Tibial nerve (tissue), 4 donors: Measurements from ENCODE around the gene NIPAL3. TPM values are rescaled to one million over a fixed set of nuclear protein-coding genes. Genes with fewer than 3 reads are reported as not detected.

ENCODE experiments used
- DNase-seq, 2 donors: peaks; one replicate each; pipeline ENCODE4 v3.0.0-alpha.2; 2019; ENCODE audit warnings: low spot score in 2 of 2
- H3K27ac ChIP-seq, 4 donors: fragments of 200-600 bp; sonication (generic) in 3 of 4; one replicate each; pipeline ENCODE4 v1.5.1; 2017 to 2019; ENCODE audit warnings: mild to moderate bottlenecking in 1 of 4
- H3K27me3 ChIP-seq, 2 donors: fragments of 200-600 bp; sonication (generic) in 1 of 2; one replicate each; pipeline versions ENCODE4 v1.5.1 to v1.6.0; 2017 to 2019
- H3K36me3 ChIP-seq, 3 donors: fragments of 200-600 bp; sonication (generic); one replicate each; pipeline ENCODE4 v1.5.1; 2018 to 2019
- H3K4me1 ChIP-seq, 4 donors: fragments of 200-600 bp; sonication (generic) in 3 of 4; one replicate each; pipeline ENCODE4 v1.5.1; 2017 to 2019
- H3K4me3 ChIP-seq, 4 donors: fragments of 200-600 bp; sonication (generic) in 3 of 4; one replicate each; pipeline ENCODE4 v1.5.1; 2017 to 2019; ENCODE audit warnings: mild to moderate bottlenecking in 1 of 4, moderate library complexity in 1 of 4
- H3K9me3 ChIP-seq, 4 donors: fragments of 200-600 bp; sonication (generic) in 3 of 4; one replicate each; pipeline ENCODE4 v1.5.1; 2017 to 2019
- EP300 ChIP-seq, 2 donors: sonication (generic); formaldehyde crosslinking; IDR thresholded peaks; one replicate each; pipeline ENCODE4 v1.6.1; 2017; ENCODE audit warnings: antibody characterized with exemption in 2 of 2, mild to moderate bottlenecking in 1 of 2
- POLR2A ChIP-seq, 2 donors: fragments of 450-650 bp; IDR thresholded peaks; one replicate each; pipeline ENCODE4 v1.6.1; 2017; ENCODE audit warnings: antibody characterized with exemption in 2 of 2, mild to moderate bottlenecking in 2 of 2, moderate library complexity in 2 of 2
- WGBS, 2 donors: methylation state at CpG; one replicate each; pipeline ENCODE4 v1.1.5; 2018; 5-methylcytosine and 5-hydroxymethylcytosine counted together
- total RNA-seq, 4 donors: library from RNA; depleted of rRNA; stranded (reverse); fragments of >200 nt; gene quantifications; one replicate each; pipeline ENCODE4 v1.1.0, GENCODE V29; 2016
- TF ChIP-seq, protein P1 (sequence below), 5 experiments: fragments of 200-600 bp in 3 of 5; fragments of 450-650 bp in 2 of 5; sonication (generic) in 3 of 5; IDR thresholded peaks; one replicate each; pipeline ENCODE4 v1.5.1; 2016 to 2019; ENCODE audit warnings: antibody characterized with exemption in 5 of 5, mild to moderate bottlenecking in 3 of 5, moderate library complexity in 2 of 5

NIPAL3 gene
- total RNA-seq, 4 donors from 2014 or later = 16.5 to 41.1 (median 30.1) TPM

DNA sequence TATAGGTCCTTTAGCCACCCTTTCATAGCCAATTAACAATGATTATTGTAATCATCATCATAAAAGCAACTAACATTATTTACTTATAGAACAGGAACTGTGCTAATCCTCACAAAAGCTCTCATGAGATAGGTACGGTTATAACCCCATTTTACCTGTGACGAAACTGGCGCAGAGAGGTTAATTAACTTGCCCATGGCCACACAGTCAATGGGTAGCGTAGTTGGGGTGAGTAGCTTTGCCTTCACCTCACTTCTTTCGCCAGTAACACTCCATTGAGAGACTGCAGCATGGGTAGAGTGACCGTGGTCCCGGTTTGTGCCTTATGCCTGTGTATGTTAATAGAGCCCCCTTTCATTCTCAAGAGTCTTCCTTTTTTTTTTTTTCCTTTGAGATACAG is 10.3 kb downstream of the NIPAL3 start:
- H3K27me3 ChIP-seq = no peaks in the 10 kb centered on the region
- H3K4me3 ChIP-seq = no peak overlapping the region
- H3K36me3 ChIP-seq = peaks cover 0 to 26% (median 0%) of the 10 kb centered on the region in 3 donors
- no peaks in the 10 kb centered on the region for H3K4me1 ChIP-seq
- H3K9me3 ChIP-seq = no peaks in the 10 kb centered on the region
- no peak for DNase-seq
- TF ChIP-seq, protein P1, sequence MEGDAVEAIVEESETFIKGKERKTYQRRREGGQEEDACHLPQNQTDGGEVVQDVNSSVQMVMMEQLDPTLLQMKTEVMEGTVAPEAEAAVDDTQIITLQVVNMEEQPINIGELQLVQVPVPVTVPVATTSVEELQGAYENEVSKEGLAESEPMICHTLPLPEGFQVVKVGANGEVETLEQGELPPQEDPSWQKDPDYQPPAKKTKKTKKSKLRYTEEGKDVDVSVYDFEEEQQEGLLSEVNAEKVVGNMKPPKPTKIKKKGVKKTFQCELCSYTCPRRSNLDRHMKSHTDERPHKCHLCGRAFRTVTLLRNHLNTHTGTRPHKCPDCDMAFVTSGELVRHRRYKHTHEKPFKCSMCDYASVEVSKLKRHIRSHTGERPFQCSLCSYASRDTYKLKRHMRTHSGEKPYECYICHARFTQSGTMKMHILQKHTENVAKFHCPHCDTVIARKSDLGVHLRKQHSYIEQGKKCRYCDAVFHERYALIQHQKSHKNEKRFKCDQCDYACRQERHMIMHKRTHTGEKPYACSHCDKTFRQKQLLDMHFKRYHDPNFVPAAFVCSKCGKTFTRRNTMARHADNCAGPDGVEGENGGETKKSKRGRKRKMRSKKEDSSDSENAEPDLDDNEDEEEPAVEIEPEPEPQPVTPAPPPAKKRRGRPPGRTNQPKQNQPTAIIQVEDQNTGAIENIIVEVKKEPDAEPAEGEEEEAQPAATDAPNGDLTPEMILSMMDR (IDR thresholded peaks at IDR 0.05) = no peak
- no peak for TF ChIP-seq EP300 (IDR thresholded peaks at IDR 0.05)
- TF ChIP-seq POLR2A (IDR thresholded peaks at IDR 0.05) = no peak
- no peak overlapping the region for H3K27ac ChIP-seq
- 74 to 91% methylated on average over 7 of the region's 7 CpGs for WGBS, 2 donors

DNA sequence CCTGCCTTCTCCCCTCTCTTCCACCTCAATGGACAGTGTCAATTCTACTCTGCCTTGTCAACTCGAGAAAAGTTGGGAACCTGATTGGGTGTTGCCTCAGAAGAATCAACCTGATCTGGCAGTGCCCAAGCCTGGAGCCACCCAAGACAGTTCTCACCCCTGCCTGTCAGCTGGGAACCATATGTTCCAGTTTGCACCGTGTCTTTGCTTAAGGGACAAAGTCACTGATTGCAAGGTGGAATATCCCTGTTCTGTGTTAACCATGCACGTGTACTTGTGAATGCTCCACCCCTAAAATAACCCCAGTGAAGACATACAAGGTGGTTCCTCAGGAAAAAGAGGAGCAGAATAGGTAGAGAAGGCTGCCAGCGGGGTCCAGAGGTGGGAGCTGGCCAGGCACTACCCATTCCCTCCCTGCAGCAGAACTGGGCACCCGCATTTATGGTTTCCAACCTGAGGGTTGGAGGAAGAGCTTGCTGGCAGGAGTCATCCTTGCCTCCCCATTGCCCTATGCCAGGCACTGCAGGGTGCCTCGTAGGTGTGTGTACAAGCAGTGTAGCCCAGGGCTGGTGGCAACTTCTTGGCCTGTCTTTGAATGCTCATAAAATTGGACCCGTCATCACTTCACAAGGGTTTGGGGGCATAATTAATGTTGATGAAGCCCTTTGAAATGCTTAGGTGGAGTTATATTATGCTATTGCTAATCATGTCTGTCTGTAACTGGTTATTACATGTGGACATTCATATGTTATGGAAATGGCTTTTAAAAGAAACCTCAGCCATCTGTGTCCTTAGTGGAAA is 11.3 kb downstream of the NIPAL3 start:
- no peak for TF ChIP-seq POLR2A (IDR thresholded peaks at IDR 0.05)
- TF ChIP-seq EP300 (IDR thresholded peaks at IDR 0.05) = no peak
- TF ChIP-seq, protein P1 (IDR thresholded peaks at IDR 0.05) = no peak
- Histone ChIP-seq H3K4me3 (no peak overlapping the region), H3K36me3 (peaks cover 0 to 21% (median 0%) of the 10 kb centered on the region in 3 donors), H3K4me1 (no peaks in the 10 kb centered on the region), H3K9me3 (no peaks in the 10 kb centered on the region), H3K27me3 (no peaks in the 10 kb centered on the region), H3K27ac (no peak overlapping the region)
- DNase-seq = no peak
- WGBS, 2 donors = 98% methylated on average over 7 of the region's 7 CpGs

DNA sequence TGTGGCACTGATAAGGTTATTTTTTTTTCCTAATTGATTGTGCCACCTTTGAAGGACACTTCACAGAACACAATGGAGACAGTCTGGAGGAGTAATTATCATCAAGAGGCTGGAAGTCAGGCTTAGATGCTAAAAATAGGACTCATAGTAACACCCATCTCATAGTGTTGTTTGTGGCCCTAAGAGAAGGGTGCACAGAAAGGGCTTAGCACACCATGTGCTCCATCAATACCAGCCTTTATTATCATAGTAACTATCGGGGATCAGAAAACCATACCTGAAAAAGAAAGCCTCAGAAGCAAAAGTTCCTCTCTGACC is 11.9 kb downstream of the NIPAL3 start:
- Histone ChIP-seq H3K36me3 (peaks cover 0 to 16% (median 0%) of the 10 kb centered on the region in 3 donors), H3K27ac (no peak overlapping the region), H3K27me3 (no peaks in the 10 kb centered on the region), H3K4me1 (no peaks in the 10 kb centered on the region), H3K4me3 (no peak overlapping the region), H3K9me3 (no peaks in the 10 kb centered on the region)
- TF ChIP-seq, protein P1 (IDR thresholded peaks at IDR 0.05) = no peak
- 81 to 86% methylated on average over 1 of the region's 1 CpG for whole genome bisulfite sequencing, 2 donors
- DNase-seq = no peak

DNA sequence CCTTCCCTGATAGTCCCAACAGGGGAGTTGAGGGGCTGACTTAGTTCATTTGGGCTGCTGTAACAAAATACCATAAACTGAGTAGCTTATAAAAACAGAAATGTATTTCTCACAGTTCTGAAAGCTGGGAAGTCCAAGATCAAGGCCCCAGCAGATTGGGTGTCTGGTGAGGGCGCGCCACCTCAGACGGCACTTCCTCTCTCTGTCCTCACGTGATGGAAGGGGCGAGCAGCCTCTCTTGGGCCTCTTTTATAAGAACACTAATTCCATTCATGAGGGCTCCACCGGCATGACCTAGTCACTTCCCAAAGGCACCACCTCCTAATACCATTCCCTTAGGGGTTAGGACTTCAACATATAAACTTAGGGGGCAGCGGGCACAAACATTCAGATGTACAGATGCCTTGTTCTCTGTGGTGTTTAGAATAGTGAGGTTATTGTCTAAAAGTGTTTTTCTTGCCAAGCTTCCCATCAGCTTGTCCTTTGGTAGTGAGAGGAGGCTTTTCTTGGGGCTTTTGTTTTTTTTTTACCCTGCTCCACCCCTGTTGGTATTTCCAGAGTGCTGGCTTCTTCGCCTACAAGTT is 20.3 kb downstream of the NIPAL3 start:
- no peak for DNase-seq
- H3K4me1 ChIP-seq = peaks cover 0 to 35% (median 11%) of the 10 kb centered on the region in 4 donors
- H3K27me3 ChIP-seq = no peaks in the 10 kb centered on the region
- peak overlapping the region in 1 of 4 donors; percentile 3 for H3K27ac ChIP-seq
- 51 to 57% methylated on average over 8 of the region's 8 CpGs for WGBS, 2 donors
- H3K36me3 ChIP-seq = peaks cover 0 to 15% (median 0%) of the 10 kb centered on the region in 3 donors
- no peaks in the 10 kb centered on the region for H3K9me3 ChIP-seq
- no peak overlapping the region for H3K4me3 ChIP-seq
- TF ChIP-seq, protein P1 (IDR thresholded peaks at IDR 0.05) = no peak
- TF ChIP-seq EP300 (IDR thresholded peaks at IDR 0.05) (no peak), POLR2A (IDR thresholded peaks at IDR 0.05) (no peak)

DNA sequence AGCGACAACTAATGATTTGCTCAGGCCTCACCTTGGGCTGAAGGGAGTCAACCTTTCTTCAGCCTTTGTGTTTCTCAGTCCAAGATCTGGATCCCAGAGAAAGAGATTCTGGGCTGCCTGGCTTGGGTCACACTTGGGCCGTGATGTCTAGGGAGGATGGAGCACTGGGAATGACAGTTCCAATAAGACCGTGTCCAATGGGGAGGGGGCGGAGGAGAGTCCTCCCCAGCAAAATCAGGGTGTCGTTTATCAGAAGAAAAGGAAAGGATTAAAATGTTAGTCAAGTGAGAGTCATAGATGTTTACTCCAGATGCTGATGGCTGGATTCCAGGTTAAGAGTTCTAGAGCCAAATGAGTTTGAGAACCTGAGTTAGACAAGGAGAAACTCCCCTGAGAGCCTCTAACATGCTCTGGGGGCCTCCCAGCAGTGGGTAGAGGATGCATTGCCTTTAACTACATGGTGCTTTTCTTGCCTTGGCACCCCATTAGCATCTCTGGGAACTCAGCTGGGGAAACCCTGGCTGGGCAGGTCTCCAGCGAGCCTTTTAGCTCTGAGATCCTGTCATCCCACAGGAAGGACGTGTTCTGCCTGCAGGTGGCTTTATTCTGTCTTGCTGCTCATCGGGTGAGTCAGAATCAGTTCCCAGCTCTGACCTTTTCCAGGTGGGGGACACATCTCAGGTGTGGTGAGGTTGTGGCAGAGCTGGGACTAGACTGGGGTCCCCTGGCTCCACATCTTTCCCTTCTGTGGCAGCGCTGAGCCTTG is 22.2 kb downstream of the NIPAL3 start:
- Histone ChIP-seq H3K4me3 (no peak overlapping the region), H3K9me3 (no peaks in the 10 kb centered on the region), H3K4me1 (peaks cover 0 to 42% (median 11%) of the 10 kb centered on the region in 4 donors), H3K27me3 (no peaks in the 10 kb centered on the region), H3K36me3 (peaks cover 0 to 20% (median 0%) of the 10 kb centered on the region in 3 donors), H3K27ac (peak overlapping the region in 1 of 4 donors; percentile 50)
- TF ChIP-seq EP300 (IDR thresholded peaks at IDR 0.05) = no peak
- TF ChIP-seq POLR2A (IDR thresholded peaks at IDR 0.05) = no peak
- TF ChIP-seq, protein P1 (IDR thresholded peaks at IDR 0.05) = no peak
- 81% methylated on average over 9 of the region's 9 CpGs for WGBS, 2 donors
- no peak for DNase-seq
